SK-N-SH treated with all-trans-retinoic acid at 6 μM for 48 hours (cell line): ENCODE results near the gene EDARADD.

Experiments
- ARNTL ChIP-seq: fragments of 450-650 bp; formaldehyde crosslinking; IDR thresholded peaks from 2 replicates; pipeline ENCODE4 v1.5.0; 2020; ENCODE audit warnings: low read depth, mild to moderate bottlenecking, moderate library complexity, borderline replicate concordance
- CSDC2 ChIP-seq: fragments of 250-450 bp; sonication (Bioruptor Pico); IDR thresholded peaks from 2 replicates; pipeline ENCODE4 v1.5.0; 2020; ENCODE audit warnings: mild to moderate bottlenecking, moderate library complexity
- GLIS3 ChIP-seq: fragments of 250-450 bp; sonication (Bioruptor Pico); IDR thresholded peaks from 2 replicates; pipeline ENCODE4 v1.5.0; 2020; ENCODE audit warnings: mild to moderate bottlenecking, moderate library complexity
- PATZ1 ChIP-seq: fragments of 250-450 bp; sonication (Bioruptor Pico); IDR thresholded peaks from 2 replicates; pipeline ENCODE4 v1.8.0; 2020; ENCODE audit warnings: mild to moderate bottlenecking, moderate library complexity, borderline replicate concordance
- POU6F1 ChIP-seq: fragments of 250-450 bp; sonication (Bioruptor Pico); IDR thresholded peaks from 2 replicates; pipeline ENCODE4 v1.8.0; 2021; ENCODE audit warnings: low read depth, mild to moderate bottlenecking, moderate library complexity, borderline replicate concordance
- SNAI2 ChIP-seq: fragments of 250-450 bp; sonication (Bioruptor Pico); IDR thresholded peaks from 2 replicates; pipeline ENCODE4 v1.5.0; 2020; ENCODE audit warnings: mild to moderate bottlenecking, moderate library complexity
- ZC3H10 ChIP-seq: fragments of 250-450 bp; sonication (Bioruptor Pico); IDR thresholded peaks from 2 replicates; pipeline ENCODE4 v1.5.1; 2021; ENCODE audit warnings: mild to moderate bottlenecking, moderate library complexity

DNA sequence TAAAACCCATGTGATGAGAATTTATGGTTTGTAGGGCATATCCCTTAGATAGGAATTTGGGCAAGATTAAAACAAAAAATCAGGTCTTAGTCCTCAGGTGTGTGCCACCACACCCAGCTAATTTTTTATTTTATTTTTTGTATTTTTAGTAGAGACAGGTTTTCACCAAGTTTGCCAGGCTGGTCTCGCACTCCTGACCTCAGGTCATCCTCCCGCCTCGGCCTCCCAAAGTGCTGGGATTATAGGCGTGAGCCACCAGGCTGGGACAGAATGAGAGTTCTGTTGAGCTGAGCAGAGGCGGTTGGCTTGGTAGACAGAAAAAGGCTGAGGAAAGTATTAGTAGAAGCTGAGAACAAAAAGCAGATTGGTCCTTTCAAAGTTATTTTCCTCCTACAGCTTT lies 43.8 kb upstream of the EDARADD start:
- TF ChIP-seq ARNTL: no peak
- no peak for TF ChIP-seq SNAI2 (CRISPR knock-in tag)
- TF ChIP-seq PATZ1 (CRISPR knock-in tag): no peak
- no peak for TF ChIP-seq POU6F1 (CRISPR knock-in tag)
- TF ChIP-seq ZC3H10 (CRISPR knock-in tag): no peak
- no peak for TF ChIP-seq GLIS3 (CRISPR knock-in tag)
- no peak for TF ChIP-seq CSDC2
